Measurements from ENCODE around the gene GNB5. TPM values are rescaled to one million over a fixed set of nuclear protein-coding genes. Genes with fewer than 3 reads are reported as not detected.

The GNB5 gene
- total and polyA plus RNA-seq, 12 donors = 4.7 to 12.8 (median 7.6) TPM

- Histone ChIP-seq H3K36me3 (no peaks in the 10 kb centered on the region), H3K4me3 (no peak overlapping the region), H3K27ac (no peak overlapping the region), H3K9me3 (peaks cover 0 to 18% (median 10%) of the 10 kb centered on the region in 11 donors), H3K4me1 (peaks cover 0 to 20% (median 0%) of the 10 kb centered on the region in 9 donors), H3K27me3 (no peaks in the 10 kb centered on the region)
- WGBS, 2 donors = 69 to 86% methylated on average over 5 of the region's 5 CpGs
- ATAC-seq (no peak), DNase-seq (no peak)
- no peak for TF ChIP-seq CTCF (IDR thresholded peaks at IDR 0.05)
- intact Hi-C loops (cut with DNase I) = no loop called here
Observed at GRCh38 chr15:52082197-52083036, 108.8 kb downstream of the GNB5 start.

GRCh38 chr15:52080706-52081392, 110.3 kb downstream of the GNB5 start:
- ATAC-seq (no peak), DNase-seq (no peak)
- Histone ChIP-seq H3K4me1 (peaks cover 0 to 23% (median 0%) of the 10 kb centered on the region in 9 donors), H3K27me3 (no peaks in the 10 kb centered on the region), H3K9me3 (peaks cover 0 to 2% (median 0%) of the 10 kb centered on the region in 11 donors), H3K4me3 (no peak overlapping the region), H3K36me3 (no peaks in the 10 kb centered on the region), H3K27ac (no peak overlapping the region)
- TF ChIP-seq CTCF (IDR thresholded peaks at IDR 0.05) = no peak
- 86 to 88% methylated on average over 9 of the region's 9 CpGs for WGBS, 2 donors
- intact Hi-C loops (cut with DNase I) = no loop called here

GRCh38 chr15:52080031-52080430, 111.2 kb downstream of the GNB5 start:
- intact Hi-C loops (cut with DNase I) = no loop called here
- H3K4me3 ChIP-seq = no peak overlapping the region
- TF ChIP-seq CTCF (IDR thresholded peaks at IDR 0.05) = no peak
- peaks cover 0 to 21% (median 0%) of the 10 kb centered on the region in 9 donors for H3K4me1 ChIP-seq
- no peaks in the 10 kb centered on the region for H3K36me3 ChIP-seq
- no peaks in the 10 kb centered on the region for H3K9me3 ChIP-seq
- 74 to 78% methylated on average over 5 of the region's 5 CpGs for WGBS, 2 donors
- no peak overlapping the region for H3K27ac ChIP-seq
- H3K27me3 ChIP-seq = no peaks in the 10 kb centered on the region
- DNase-seq (no peak), ATAC-seq (no peak)

- no peak overlapping the region for H3K4me3 ChIP-seq
Observed at GRCh38 chr15:52078876-52079700, 112.1 kb downstream of the GNB5 start.

More at GRCh38 chr15:52078876-52079700, 112.1 kb downstream of the GNB5 start:
- H3K27ac ChIP-seq = no peak overlapping the region
- no peaks in the 10 kb centered on the region for H3K36me3 ChIP-seq
- 44% methylated on average over 13 of the region's 13 CpGs for WGBS, 2 donors
- TF ChIP-seq CTCF (IDR thresholded peaks at IDR 0.05) = peak; percentile 70 to 94 (median 90)
- peak; percentile 83 for DNase-seq
- H3K4me1 ChIP-seq = peaks cover 0 to 21% (median 0%) of the 10 kb centered on the region in 9 donors
- ATAC-seq = peak in 7 of 8 donors; percentile 71 to 90 (median 85)
- intact Hi-C loops (cut with DNase I) = loop anchor here in 9 of 10 donors (1.0 to 10.0 kb wide), 7 partner anchors 96 to 108 kb away; partner anchors contain the start of gene LEO1 (in 2 of the 9)
- H3K27me3 ChIP-seq = no peaks in the 10 kb centered on the region
- no peaks in the 10 kb centered on the region for H3K9me3 ChIP-seq

Measured in heart right ventricle (tissue), 16 donors.